Suprapubic skin (tissue), 4 donors: ENCODE measurements around the gene SMARCA4. TPM values are rescaled to one million over a fixed set of nuclear protein-coding genes. Genes with fewer than 3 reads are reported as not detected.

Source experiments
- DNase-seq, 2 donors: peaks; one replicate each; pipeline ENCODE4 v3.0.0-alpha.2; 2019; ENCODE audit warnings: low spot score in 2 of 2
- H3K27ac ChIP-seq: fragments of 200-600 bp; sonication (generic); one replicate; pipeline ENCODE4 v1.5.1; 2019
- H3K27me3 ChIP-seq: fragments of 200-600 bp; sonication (generic); one replicate; pipeline ENCODE4 v1.5.1; 2019
- H3K36me3 ChIP-seq: fragments of 200-600 bp; sonication (generic); one replicate; pipeline ENCODE4 v1.5.1; 2019
- H3K4me1 ChIP-seq: fragments of 200-600 bp; sonication (generic); one replicate; pipeline ENCODE4 v1.5.1; 2019
- H3K4me3 ChIP-seq: fragments of 200-600 bp; sonication (generic); one replicate; pipeline ENCODE4 v1.5.1; 2019; ENCODE audit warnings: mild to moderate bottlenecking
- H3K9me3 ChIP-seq: fragments of 200-600 bp; sonication (generic); one replicate; pipeline ENCODE4 v1.5.1; 2019
- EP300 ChIP-seq: sonication (generic); formaldehyde crosslinking; IDR thresholded peaks from one replicate; pipeline ENCODE4 v1.6.1; 2017; ENCODE audit warnings: antibody characterized with exemption
- POLR2A ChIP-seq, 2 donors: fragments of 450-650 bp; IDR thresholded peaks; one replicate each; pipeline ENCODE4 v1.6.1; 2017; ENCODE audit warnings: antibody characterized with exemption in 2 of 2, mild to moderate bottlenecking in 2 of 2, moderate library complexity in 2 of 2
- POLR2AphosphoS5 ChIP-seq, 3 donors: sonication (generic); formaldehyde crosslinking; IDR thresholded peaks; one replicate each; pipeline ENCODE4 v1.6.1; 2017; ENCODE audit warnings: antibody characterized with exemption in 3 of 3
- WGBS: methylation state at CpG from one replicate; pipeline ENCODE4 v1.1.5; 2018; 5-methylcytosine and 5-hydroxymethylcytosine counted together
- total RNA-seq, 4 donors: library from RNA; depleted of rRNA; stranded (reverse); fragments of >200 nt; gene quantifications; one replicate each; pipeline ENCODE4 v1.1.0, GENCODE V29; 2016
- TF ChIP-seq, protein P1 (sequence below), 2 donors: fragments of 200-600 bp in 1 of 2; fragments of 450-650 bp in 1 of 2; sonication (generic) in 1 of 2; IDR thresholded peaks; one replicate each; pipeline ENCODE4 v1.5.1; 2016 to 2019; ENCODE audit warnings: antibody characterized with exemption in 2 of 2, mild to moderate bottlenecking in 1 of 2, moderate library complexity in 1 of 2

Gene SMARCA4
- total RNA-seq, 4 donors from 2014 or later = 85.2 to 142 (median 101) TPM

DNA sequence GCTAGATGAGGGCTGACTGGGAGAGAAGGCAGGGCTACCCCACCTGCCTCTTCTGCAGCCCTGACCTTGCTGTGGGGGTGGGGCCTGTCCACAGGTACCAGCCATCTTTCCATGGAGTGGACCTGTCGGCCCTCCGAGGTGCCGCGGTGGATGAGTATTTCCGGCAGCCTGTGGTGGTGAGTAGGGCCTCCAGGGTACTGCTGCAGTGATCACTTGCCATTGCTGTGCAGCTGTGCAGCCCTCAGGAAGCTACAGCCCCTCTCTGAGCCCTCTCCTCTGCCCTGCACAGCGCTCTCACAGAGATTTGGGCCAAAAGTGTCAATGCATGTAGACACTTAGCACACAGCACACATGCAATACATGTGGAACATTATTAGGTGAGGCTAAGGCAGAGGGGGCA, 44.2 kb upstream of the SMARCA4 start:
- Histone ChIP-seq H3K9me3 (no peaks in the 10 kb centered on the region), H3K4me1 (peaks cover 9% of the 10 kb centered on the region), H3K27ac (no peak overlapping the region), H3K27me3 (no peaks in the 10 kb centered on the region), H3K4me3 (no peak overlapping the region), H3K36me3 (peaks cover 95% of the 10 kb centered on the region)
- 100% methylated on average over 1 of the region's 6 CpGs for WGBS
- DNase-seq = no peak
- TF ChIP-seq EP300 = no peak
- TF ChIP-seq POLR2A (IDR thresholded peaks at IDR 0.05) = no peak
- no peak for TF ChIP-seq POLR2AphosphoS5 (IDR thresholded peaks at IDR 0.05)
- TF ChIP-seq, protein P1, sequence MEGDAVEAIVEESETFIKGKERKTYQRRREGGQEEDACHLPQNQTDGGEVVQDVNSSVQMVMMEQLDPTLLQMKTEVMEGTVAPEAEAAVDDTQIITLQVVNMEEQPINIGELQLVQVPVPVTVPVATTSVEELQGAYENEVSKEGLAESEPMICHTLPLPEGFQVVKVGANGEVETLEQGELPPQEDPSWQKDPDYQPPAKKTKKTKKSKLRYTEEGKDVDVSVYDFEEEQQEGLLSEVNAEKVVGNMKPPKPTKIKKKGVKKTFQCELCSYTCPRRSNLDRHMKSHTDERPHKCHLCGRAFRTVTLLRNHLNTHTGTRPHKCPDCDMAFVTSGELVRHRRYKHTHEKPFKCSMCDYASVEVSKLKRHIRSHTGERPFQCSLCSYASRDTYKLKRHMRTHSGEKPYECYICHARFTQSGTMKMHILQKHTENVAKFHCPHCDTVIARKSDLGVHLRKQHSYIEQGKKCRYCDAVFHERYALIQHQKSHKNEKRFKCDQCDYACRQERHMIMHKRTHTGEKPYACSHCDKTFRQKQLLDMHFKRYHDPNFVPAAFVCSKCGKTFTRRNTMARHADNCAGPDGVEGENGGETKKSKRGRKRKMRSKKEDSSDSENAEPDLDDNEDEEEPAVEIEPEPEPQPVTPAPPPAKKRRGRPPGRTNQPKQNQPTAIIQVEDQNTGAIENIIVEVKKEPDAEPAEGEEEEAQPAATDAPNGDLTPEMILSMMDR (IDR thresholded peaks at IDR 0.05) = no peak

DNA sequence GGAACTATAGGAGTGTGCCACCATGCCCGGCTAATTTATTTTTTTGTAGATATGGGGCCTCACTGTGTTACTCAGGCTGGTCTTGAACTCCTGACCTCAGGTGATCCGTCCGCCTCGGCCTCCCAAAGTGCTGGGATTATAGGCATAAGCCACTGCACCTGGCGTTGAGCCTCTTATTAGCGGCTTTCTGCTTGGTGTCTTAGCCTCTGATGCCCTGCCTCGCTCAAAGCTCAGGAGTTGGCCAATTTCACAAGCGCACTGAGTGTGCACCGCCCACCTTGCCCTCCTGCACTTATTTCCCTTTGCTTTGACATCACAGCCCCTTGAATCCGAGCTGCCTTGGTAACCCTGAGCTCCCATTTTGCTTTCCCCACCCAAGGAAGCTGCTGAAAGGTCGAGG, 42.5 kb upstream of the SMARCA4 start:
- DNase-seq = no peak
- no peaks in the 10 kb centered on the region for H3K27me3 ChIP-seq
- H3K9me3 ChIP-seq = no peaks in the 10 kb centered on the region
- TF ChIP-seq POLR2A (IDR thresholded peaks at IDR 0.05) (no peak), POLR2AphosphoS5 (IDR thresholded peaks at IDR 0.05) (no peak)
- TF ChIP-seq, protein P1 (IDR thresholded peaks at IDR 0.05) = no peak
- H3K36me3 ChIP-seq = peaks cover 95% of the 10 kb centered on the region
- H3K27ac ChIP-seq = no peak overlapping the region
- peaks cover 9% of the 10 kb centered on the region for H3K4me1 ChIP-seq
- 92% methylated on average over 11 of the region's 11 CpGs for WGBS
- no peak overlapping the region for H3K4me3 ChIP-seq

- no peak overlapping the region for H3K4me3 ChIP-seq
- no peaks in the 10 kb centered on the region for H3K27me3 ChIP-seq
- no peak for DNase-seq
- 76% methylated on average over 15 of the region's 26 CpGs for WGBS
- H3K27ac ChIP-seq = no peak overlapping the region
- TF ChIP-seq, protein P1 (IDR thresholded peaks at IDR 0.05) = no peak
- TF ChIP-seq POLR2AphosphoS5 (IDR thresholded peaks at IDR 0.05) (no peak), EP300 (no peak), POLR2A (IDR thresholded peaks at IDR 0.05) (no peak)
- peaks cover 9% of the 10 kb centered on the region for H3K4me1 ChIP-seq
- H3K36me3 ChIP-seq = peaks cover 96% of the 10 kb centered on the region
- H3K9me3 ChIP-seq = no peaks in the 10 kb centered on the region
Measured at GRCh38 chr19:10919352-10920287, 41.2 kb upstream of the SMARCA4 start.

DNA sequence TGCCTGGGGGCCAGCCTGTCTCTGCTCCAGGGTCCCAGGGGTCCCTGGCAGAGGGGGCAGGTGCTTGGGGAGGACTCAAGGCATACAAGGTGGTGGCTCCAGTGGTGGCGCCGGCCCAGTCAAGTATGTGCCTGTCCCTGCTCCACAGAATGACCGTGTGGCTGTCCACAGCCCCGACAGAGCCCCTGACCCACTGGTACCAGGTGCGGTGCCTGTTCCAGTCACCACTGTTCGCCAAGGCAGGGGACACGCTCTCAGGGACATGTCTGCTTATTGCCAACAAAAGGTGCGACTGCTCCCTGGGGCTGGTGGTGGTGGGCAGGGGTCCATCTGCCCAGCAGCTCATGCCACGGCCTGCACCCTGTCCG, 40.6 kb upstream of the SMARCA4 start:
- TF ChIP-seq, protein P1 (IDR thresholded peaks at IDR 0.05) = no peak
- TF ChIP-seq POLR2A (IDR thresholded peaks at IDR 0.05) (no peak), POLR2AphosphoS5 (IDR thresholded peaks at IDR 0.05) (no peak), EP300 (no peak)
- no peak for DNase-seq
- Histone ChIP-seq H3K4me1 (peaks cover 2% of the 10 kb centered on the region), H3K27ac (no peak overlapping the region), H3K9me3 (no peaks in the 10 kb centered on the region), H3K27me3 (no peaks in the 10 kb centered on the region), H3K4me3 (no peak overlapping the region), H3K36me3 (peaks cover 90% of the 10 kb centered on the region)
- WGBS = 90% methylated on average over 2 of the region's 10 CpGs

DNA sequence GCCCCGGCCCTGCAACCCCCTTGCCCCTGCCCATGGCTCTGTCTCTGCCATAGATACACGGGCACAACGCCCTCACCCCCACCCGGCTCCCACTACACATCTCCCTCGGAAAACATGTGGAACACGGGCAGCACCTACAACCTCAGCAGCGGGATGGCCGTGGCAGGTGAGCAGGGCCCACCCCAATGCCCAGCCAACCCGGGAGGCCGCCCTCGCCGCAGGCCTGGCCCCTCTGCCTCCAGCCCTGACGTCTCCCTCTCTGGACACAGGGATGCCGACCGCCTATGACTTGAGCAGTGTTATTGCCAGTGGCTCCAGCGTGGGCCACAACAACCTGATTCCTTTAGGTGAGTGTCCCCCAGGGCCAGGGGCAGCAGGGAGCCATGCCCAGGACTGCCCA, 40.0 kb upstream of the SMARCA4 start:
- Histone ChIP-seq H3K9me3 (no peaks in the 10 kb centered on the region), H3K27me3 (no peaks in the 10 kb centered on the region), H3K27ac (no peak overlapping the region), H3K36me3 (peaks cover 89% of the 10 kb centered on the region), H3K4me1 (no peaks in the 10 kb centered on the region), H3K4me3 (no peak overlapping the region)
- DNase-seq = no peak
- TF ChIP-seq, protein P1 (IDR thresholded peaks at IDR 0.05) = no peak
- TF ChIP-seq POLR2AphosphoS5 (IDR thresholded peaks at IDR 0.05) = no peak
- TF ChIP-seq POLR2A (IDR thresholded peaks at IDR 0.05) = no peak
- WGBS = 88% methylated on average over 8 of the region's 16 CpGs
